Astrocyte (in vitro differentiated cells and primary cell): ENCODE results near the gene CNTN5. TPM values are rescaled to one million over a fixed set of nuclear protein-coding genes. Genes with fewer than 3 reads are reported as not detected.
A peak's percentile ranks its signal among the peaks of the same experiment; 100 is the strongest.

Experiments
- DNase-seq: peaks from one replicate; pipeline ENCODE4 v3.0.0-alpha.2; 2010; ENCODE audit warnings: low read depth
- FAIRE-seq: peaks from 2 replicates; lab custom pipeline; 2011; peaks lifted over from hg19 to GRCh38; lab: Jason Lieb, UNC
- H2AFZ ChIP-seq: 2 replicates; pipeline ENCODE4 v1.6.0; 2012; ENCODE audit warnings: low read depth, low read length, inconsistent platforms
- H3K27ac ChIP-seq: 2 replicates; pipeline ENCODE4 v1.5.1; 2011; ENCODE audit warnings: low read depth, low read length, inconsistent platforms
- H3K27me3 ChIP-seq: 2 replicates; pipeline ENCODE4 v1.6.0; 2011; ENCODE audit warnings: low read length, inconsistent platforms; ENCODE audit not compliant: insufficient read depth
- H3K36me3 ChIP-seq: 2 replicates; pipeline ENCODE4 v1.5.1; 2011; ENCODE audit warnings: low read length, inconsistent platforms; ENCODE audit not compliant: insufficient read depth
- H3K4me1 ChIP-seq: 2 replicates; pipeline ENCODE4 v1.5.1; 2011; ENCODE audit warnings: low read length, inconsistent platforms; ENCODE audit not compliant: insufficient read depth
- H3K4me2 ChIP-seq: 2 replicates; pipeline ENCODE4 v1.6.0; 2012; ENCODE audit warnings: low read length, inconsistent platforms
- H3K4me3 ChIP-seq: 2 replicates; pipeline ENCODE4 v1.5.1; 2011; ENCODE audit warnings: low read depth, mild to moderate bottlenecking, low read length, inconsistent platforms; ENCODE audit not compliant: insufficient read depth
- H3K79me2 ChIP-seq: 2 replicates; pipeline ENCODE4 v1.6.0; 2012; ENCODE audit warnings: mild to moderate bottlenecking, low read length, inconsistent platforms; ENCODE audit not compliant: insufficient read depth
- H3K9ac ChIP-seq: 2 replicates; pipeline ENCODE4 v1.6.0; 2012; ENCODE audit warnings: mild to moderate bottlenecking, low read length, inconsistent platforms
- H3K9me3 ChIP-seq: 2 replicates; pipeline ENCODE4 v1.5.1; 2012; ENCODE audit warnings: low read depth, mild to moderate bottlenecking, low read length, inconsistent platforms; ENCODE audit not compliant: insufficient read depth
- H4K20me1 ChIP-seq: 2 replicates; pipeline ENCODE4 v1.6.0; 2012; ENCODE audit warnings: low read length, inconsistent platforms; ENCODE audit not compliant: insufficient read depth
- H3K27ac Mint-ChIP-seq: one replicate; pipeline ENCODE4 v1.8.0; 2021; ENCODE audit warnings: mild to moderate bottlenecking, mixed read lengths; ENCODE audit not compliant: unreplicated experiment
- H3K27me3 Mint-ChIP-seq: one replicate; pipeline ENCODE4 v1.8.0; 2021; ENCODE audit warnings: low read depth, mixed read lengths; ENCODE audit not compliant: unreplicated experiment
- H3K36me3 Mint-ChIP-seq: one replicate; pipeline ENCODE4 v1.8.0; 2021; ENCODE audit warnings: low read depth, mixed read lengths; ENCODE audit not compliant: unreplicated experiment
- H3K4me1 Mint-ChIP-seq: one replicate; pipeline ENCODE4 v1.8.0; 2021; ENCODE audit warnings: low read depth, mixed read lengths; ENCODE audit not compliant: unreplicated experiment
- H3K4me3 Mint-ChIP-seq: one replicate; pipeline ENCODE4 v1.8.0; 2021; ENCODE audit warnings: mild to moderate bottlenecking, moderate library complexity, mixed read lengths; ENCODE audit not compliant: unreplicated experiment
- H3K9me3 Mint-ChIP-seq: one replicate; pipeline ENCODE4 v1.8.0; 2021; ENCODE audit warnings: mild to moderate bottlenecking, mixed read lengths; ENCODE audit not compliant: unreplicated experiment
- EZH2 ChIP-seq: IDR thresholded peaks from 2 replicates; pipeline ENCODE4 v1.6.1; 2012; ENCODE audit warnings: mild to moderate bottlenecking, low read length, inconsistent platforms; ENCODE audit not compliant: insufficient read depth
- total RNA-seq: library from RNA; stranded (reverse); gene quantifications from 2 replicates; pipeline ENCODE4 v1.2.1, GENCODE V29; 2021
- TF ChIP-seq, protein P1 (sequence below): IDR thresholded peaks from 2 replicates; pipeline ENCODE4 v1.5.1; 2011; ENCODE audit warnings: low read depth, mild to moderate bottlenecking, inconsistent platforms, low read length, moderate library complexity; ENCODE audit not compliant: insufficient read depth

The CNTN5 gene
- total RNA-seq, 1 donor from 2014 or later: 1.1 TPM

DNA sequence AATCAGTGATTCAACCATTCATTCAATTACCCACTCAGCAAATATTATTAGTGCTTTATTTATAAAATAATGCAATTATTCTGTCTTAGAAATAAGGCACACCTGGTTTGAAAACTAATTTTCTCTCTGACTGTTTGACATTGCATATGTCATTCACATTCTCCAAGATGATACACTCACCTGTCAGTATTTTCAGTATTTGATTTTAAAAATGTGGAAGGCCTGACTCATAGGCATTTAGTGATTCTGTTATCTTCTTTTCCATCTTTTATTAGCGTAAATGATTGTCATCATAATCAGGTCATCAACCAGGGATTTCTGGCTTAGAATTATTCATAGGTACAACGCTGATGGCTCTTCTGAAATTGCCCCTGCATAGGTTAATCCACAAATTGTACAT lies 480.9 kb downstream of the CNTN5 start:
- Mint-ChIP-seq H3K27me3 (no peaks in the 10 kb centered on the region), H3K9me3 (no peaks in the 10 kb centered on the region), H3K4me3 (no peak overlapping the region), H3K36me3 (no peaks in the 10 kb centered on the region), H3K4me1 (peaks cover 24% of the 10 kb centered on the region), H3K27ac (no peak overlapping the region)
- no peak overlapping the region for H3K27ac ChIP-seq
- H3K79me2 ChIP-seq: no peaks in the 10 kb centered on the region
- H3K9me3 ChIP-seq: no peaks in the 10 kb centered on the region
- no peak overlapping the region for H2AFZ ChIP-seq
- H4K20me1 ChIP-seq: no peaks in the 10 kb centered on the region
- no peaks in the 10 kb centered on the region for H3K27me3 ChIP-seq
- DNase-seq: no peak
- H3K4me1 ChIP-seq: peaks cover 6% of the 10 kb centered on the region
- no peak for FAIRE-seq
- no peak overlapping the region for H3K4me2 ChIP-seq
- H3K4me3 ChIP-seq: no peak overlapping the region
- H3K36me3 ChIP-seq: no peaks in the 10 kb centered on the region
- TF ChIP-seq EZH2: no peak
- TF ChIP-seq, protein P1, sequence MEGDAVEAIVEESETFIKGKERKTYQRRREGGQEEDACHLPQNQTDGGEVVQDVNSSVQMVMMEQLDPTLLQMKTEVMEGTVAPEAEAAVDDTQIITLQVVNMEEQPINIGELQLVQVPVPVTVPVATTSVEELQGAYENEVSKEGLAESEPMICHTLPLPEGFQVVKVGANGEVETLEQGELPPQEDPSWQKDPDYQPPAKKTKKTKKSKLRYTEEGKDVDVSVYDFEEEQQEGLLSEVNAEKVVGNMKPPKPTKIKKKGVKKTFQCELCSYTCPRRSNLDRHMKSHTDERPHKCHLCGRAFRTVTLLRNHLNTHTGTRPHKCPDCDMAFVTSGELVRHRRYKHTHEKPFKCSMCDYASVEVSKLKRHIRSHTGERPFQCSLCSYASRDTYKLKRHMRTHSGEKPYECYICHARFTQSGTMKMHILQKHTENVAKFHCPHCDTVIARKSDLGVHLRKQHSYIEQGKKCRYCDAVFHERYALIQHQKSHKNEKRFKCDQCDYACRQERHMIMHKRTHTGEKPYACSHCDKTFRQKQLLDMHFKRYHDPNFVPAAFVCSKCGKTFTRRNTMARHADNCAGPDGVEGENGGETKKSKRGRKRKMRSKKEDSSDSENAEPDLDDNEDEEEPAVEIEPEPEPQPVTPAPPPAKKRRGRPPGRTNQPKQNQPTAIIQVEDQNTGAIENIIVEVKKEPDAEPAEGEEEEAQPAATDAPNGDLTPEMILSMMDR: no peak
- no peak overlapping the region for H3K9ac ChIP-seq

DNA sequence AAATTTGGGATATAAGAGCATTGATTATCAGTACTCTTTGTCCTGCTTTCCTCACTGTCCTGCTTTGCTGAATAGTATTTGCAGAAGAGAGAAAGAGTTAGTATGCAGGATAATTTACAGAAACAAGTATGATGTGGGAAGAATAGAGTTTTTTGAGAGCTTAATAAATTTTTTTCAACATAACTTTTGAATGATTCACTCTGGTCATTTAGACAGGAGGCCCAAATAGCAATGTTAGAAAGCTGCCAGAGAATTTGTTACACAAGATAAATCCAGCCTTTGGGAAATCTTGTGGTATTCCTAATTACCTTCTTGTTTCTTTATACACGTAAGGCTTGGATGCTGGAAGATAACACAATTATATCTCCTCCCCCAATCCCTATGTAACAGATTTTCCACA lies 484.6 kb downstream of the CNTN5 start:
- Histone ChIP-seq H4K20me1 (no peaks in the 10 kb centered on the region), H3K4me1 (peaks cover 6% of the 10 kb centered on the region), H3K4me3 (no peak overlapping the region), H3K79me2 (no peaks in the 10 kb centered on the region), H3K9ac (no peak overlapping the region), H3K4me2 (peak overlapping the region; percentile 34), H3K27me3 (no peaks in the 10 kb centered on the region), H2AFZ (no peak overlapping the region), H3K9me3 (no peaks in the 10 kb centered on the region), H3K36me3 (no peaks in the 10 kb centered on the region), H3K27ac (no peak overlapping the region)
- TF ChIP-seq, protein P1: no peak
- no peak for TF ChIP-seq EZH2
- no peaks in the 10 kb centered on the region for H3K27me3 Mint-ChIP-seq
- H3K9me3 Mint-ChIP-seq: no peaks in the 10 kb centered on the region
- DNase-seq: peak; percentile 86
- no peak overlapping the region for H3K4me3 Mint-ChIP-seq
- no peak for FAIRE-seq
- H3K4me1 Mint-ChIP-seq: peaks cover 16% of the 10 kb centered on the region
- no peaks in the 10 kb centered on the region for H3K36me3 Mint-ChIP-seq
- peak overlapping the region; percentile 71 for H3K27ac Mint-ChIP-seq

DNA sequence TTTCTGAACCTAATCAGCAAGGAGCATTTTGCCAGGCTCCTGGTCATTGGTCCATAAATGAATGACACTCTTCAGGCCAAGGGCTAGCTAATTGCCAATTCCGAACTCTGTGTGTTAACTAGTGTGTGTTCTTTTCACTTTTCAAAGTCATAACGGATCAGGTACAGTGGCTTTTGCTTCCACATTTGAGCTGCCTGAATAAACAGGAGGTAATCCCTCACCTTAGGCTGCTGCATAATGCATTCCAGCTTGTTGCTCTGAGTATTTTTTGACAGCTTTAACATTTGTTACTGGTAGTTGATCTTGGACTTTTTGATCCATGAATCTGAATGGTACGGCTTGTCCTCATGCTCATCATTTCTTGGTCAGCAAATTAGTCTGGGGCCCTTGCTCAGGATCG lies 485.1 kb downstream of the CNTN5 start:
- Histone ChIP-seq H4K20me1 (no peaks in the 10 kb centered on the region), H3K4me3 (no peak overlapping the region), H3K27ac (peak overlapping the region; percentile 28), H3K9ac (no peak overlapping the region), H3K36me3 (no peaks in the 10 kb centered on the region), H2AFZ (peak overlapping the region; percentile 37), H3K4me1 (peaks cover 6% of the 10 kb centered on the region), H3K79me2 (no peaks in the 10 kb centered on the region), H3K4me2 (peak overlapping the region; percentile 34), H3K9me3 (no peaks in the 10 kb centered on the region), H3K27me3 (no peaks in the 10 kb centered on the region)
- Mint-ChIP-seq H3K27ac (peak overlapping the region; percentile 71), H3K4me1 (peaks cover 16% of the 10 kb centered on the region), H3K9me3 (no peaks in the 10 kb centered on the region), H3K36me3 (no peaks in the 10 kb centered on the region), H3K27me3 (no peaks in the 10 kb centered on the region), H3K4me3 (no peak overlapping the region)
- TF ChIP-seq, protein P1: no peak
- no peak for TF ChIP-seq EZH2
- no peak for DNase-seq
- no peak for FAIRE-seq
